GM12801 (cell line): ENCODE data around the gene DNASE1L1.

Experiments used
- TF ChIP-seq, protein P1 (sequence below): IDR thresholded peaks from one replicate; pipeline ENCODE4 v1.5.1; 2011; ENCODE audit warnings: control low read depth; ENCODE audit not compliant: insufficient read length; ENCODE audit errors: extremely low read depth

Gene DNASE1L1, protein sequence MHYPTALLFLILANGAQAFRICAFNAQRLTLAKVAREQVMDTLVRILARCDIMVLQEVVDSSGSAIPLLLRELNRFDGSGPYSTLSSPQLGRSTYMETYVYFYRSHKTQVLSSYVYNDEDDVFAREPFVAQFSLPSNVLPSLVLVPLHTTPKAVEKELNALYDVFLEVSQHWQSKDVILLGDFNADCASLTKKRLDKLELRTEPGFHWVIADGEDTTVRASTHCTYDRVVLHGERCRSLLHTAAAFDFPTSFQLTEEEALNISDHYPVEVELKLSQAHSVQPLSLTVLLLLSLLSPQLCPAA

DNA sequence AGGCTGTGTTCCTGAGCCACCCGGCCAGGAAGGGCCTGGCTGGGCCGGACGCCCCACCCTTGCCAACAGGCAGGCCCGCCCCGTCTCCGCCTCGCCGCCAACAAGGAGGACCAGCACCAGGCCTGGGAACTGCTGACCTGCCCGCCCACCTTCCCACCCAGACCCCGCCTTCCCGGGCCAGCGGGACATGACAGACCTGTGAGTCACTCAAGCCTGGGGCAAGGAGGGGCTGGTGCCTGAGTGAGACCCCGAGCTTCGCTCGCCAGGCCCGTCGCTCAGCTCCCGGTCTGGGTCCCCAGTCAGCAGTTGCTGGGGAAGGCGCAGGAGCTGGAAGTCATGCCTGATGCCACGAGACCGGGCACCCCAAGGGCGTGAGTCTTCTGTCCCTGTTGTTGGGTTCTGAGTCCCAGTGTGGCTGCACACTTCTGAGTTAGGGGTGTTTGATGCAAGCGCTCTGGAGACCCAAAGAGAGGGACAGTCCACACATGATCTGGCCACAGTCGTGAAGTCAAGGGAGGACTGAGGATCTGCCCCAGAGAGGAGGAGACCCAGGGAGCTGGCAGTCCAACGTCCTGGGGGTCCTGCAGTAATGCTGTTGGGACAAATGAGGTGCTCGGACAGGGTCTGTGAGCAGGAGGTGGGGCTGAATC is at the start of gene DNASE1L1:
Gene DNASE1L1 (minus strand): TSS at position 33 of the 650 bp plus-strand sequence. CDS start 3,686 bp downstream, outside the sequence.
- TF ChIP-seq, protein P1, sequence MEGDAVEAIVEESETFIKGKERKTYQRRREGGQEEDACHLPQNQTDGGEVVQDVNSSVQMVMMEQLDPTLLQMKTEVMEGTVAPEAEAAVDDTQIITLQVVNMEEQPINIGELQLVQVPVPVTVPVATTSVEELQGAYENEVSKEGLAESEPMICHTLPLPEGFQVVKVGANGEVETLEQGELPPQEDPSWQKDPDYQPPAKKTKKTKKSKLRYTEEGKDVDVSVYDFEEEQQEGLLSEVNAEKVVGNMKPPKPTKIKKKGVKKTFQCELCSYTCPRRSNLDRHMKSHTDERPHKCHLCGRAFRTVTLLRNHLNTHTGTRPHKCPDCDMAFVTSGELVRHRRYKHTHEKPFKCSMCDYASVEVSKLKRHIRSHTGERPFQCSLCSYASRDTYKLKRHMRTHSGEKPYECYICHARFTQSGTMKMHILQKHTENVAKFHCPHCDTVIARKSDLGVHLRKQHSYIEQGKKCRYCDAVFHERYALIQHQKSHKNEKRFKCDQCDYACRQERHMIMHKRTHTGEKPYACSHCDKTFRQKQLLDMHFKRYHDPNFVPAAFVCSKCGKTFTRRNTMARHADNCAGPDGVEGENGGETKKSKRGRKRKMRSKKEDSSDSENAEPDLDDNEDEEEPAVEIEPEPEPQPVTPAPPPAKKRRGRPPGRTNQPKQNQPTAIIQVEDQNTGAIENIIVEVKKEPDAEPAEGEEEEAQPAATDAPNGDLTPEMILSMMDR, result no peak

DNA sequence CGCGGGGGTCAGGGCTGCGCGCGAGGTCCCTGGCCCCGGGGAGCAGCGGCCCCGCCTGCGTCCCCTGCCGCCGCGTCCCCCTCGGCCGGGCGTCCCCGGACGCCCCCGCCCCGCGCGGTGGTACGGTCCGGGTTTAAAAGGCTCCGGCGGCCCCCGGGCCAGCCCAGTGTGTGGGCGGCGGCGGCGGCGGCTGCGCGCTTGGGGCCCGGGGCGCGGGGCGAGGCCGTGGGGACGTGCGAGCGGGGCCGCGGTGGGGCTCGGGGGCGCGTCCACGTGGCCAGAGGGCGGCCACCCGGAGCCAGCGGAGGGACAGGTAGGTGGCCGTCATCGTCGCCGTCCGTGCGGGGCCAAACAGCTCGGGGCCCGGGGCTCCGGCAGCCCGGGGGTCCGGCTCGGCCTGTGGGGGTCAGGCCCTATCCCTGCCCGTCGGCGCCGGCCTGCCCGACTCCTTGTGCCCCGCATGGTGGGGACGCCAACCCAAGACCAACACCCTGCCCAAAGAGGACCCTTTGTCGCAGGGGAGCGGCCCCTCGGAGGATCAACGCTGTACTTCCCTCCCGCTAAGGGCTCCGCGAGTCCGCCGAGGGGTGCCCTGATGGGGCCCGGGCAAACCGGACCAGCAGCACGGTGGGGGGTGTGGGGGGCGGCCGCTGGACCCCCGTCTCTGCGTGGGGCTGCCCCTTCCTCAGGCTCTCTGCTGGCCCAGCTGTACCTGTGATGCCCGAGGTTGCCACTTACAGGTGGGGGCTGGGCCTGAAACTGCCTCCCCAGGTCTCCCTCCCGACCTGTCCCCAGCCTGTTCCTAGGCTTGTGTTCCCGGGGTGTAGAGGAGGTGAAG is 49.3 kb upstream of the DNASE1L1 start, which contains the start of gene PLXNA3:
Gene PLXNA3 (plus strand): TSS at position 166 of the 838 bp plus-strand sequence. CDS start 1,903 bp downstream, outside the sequence.
- TF ChIP-seq, protein P1, result no peak

DNA sequence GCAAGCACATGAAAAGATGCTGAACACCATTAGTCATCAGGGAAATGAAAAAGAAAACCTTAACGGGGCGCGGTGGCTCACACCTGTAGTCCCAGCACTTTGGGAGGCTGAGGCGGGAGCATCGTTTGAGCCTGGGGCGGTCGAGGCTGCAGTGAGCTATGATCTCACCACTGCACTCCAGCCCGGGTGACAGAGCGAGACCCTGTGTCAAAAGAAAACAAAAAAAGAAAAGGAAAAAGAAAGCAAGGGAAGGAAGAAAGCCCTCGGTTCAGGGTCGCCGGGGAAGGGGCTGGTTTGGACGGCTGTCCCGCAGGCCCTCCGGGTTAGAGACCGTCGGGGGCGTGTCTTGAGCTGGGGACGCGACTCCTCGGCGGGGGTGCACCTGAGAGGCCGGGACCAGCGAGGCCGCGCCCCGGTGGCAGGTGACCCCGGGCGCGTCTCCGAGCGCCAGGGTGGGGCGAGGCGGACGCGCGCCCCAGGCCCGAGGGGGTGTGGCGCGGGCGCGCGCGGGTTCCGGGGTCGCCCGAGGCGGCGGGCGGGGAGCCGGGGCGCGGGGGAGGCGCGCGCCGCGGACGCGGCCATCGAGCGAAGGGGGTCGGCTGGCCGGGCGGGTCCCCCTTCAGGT is 48.5 kb upstream of the DNASE1L1 start:
- TF ChIP-seq, protein P1, result no peak

DNA sequence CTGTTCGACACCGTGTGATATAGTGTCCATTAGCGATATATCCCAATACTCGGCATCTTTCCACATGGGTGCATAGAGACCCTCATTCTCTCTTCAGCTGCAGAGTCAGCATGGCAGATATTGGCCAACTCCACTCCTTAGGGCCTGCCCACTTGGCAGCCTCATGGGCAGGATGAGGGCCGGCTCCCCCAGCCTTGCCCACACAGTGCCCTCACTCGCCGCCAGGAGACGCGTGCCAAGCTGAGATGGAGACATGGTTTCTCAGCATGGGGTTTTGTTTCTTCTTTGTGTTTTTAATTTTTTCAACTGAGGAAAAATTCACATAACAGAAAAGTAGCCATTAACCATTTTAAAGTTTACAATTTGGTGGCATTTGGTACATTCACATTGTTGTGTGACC is 43.8 kb upstream of the DNASE1L1 start:
- TF ChIP-seq, protein P1, result no peak

DNA sequence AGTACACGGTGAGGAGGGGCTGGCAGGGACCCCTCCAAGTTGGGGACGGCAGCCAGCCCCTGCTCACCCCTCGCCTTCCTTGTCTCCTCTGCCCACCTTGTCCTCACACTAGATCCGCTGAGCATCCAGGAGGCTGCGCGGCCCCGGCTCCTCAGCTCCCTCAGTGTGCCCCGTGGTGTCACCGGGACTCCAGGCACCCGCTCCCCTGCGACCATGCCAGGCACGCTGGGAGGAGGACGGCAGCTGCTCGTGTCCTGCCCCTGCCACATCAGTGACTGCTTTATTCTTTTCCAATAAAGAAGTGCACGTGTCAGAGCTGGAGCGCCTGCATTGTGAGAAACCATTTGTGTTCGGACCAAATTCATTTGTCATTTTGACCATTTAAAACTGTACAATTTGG is 41.3 kb upstream of the DNASE1L1 start:
- TF ChIP-seq, protein P1, result no peak

DNA sequence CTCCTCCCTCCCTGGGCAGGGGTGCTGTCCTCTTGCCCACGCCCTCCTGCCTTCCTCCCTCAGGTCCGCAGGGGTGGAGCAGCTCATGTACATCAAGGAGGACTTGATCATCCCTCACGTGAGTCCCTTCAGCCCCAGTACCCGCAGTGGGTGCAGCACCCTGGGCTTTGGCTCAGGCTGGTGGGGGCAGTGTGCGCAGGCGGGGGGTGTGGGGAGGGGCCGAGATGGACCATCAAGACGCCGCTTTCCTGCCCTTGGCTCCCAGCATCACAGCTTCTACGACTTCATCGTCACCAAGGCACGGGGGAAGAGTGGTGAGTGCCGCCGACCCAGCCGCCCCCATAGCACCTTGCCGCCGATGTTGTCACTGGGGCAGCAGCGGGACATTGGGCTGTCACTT is 40.6 kb upstream of the DNASE1L1 start:
- TF ChIP-seq, protein P1, result no peak
